Fibroblast of mammary gland (primary cell): ENCODE results near the gene EXOC3L4.

Experiments used
- DNase-seq: peaks from one replicate; pipeline ENCODE4 v3.0.0-alpha.2; 2010; ENCODE audit warnings: low read depth
- H3K4me3 ChIP-seq: 2 replicates; pipeline ENCODE4 v1.5.1; 2011; ENCODE audit warnings: low read depth, mild to moderate bottlenecking, low read length, moderate library complexity; ENCODE audit not compliant: control insufficient read depth
- CTCF ChIP-seq: conservative IDR thresholded peaks from 2 replicates; pipeline ENCODE4 v1.5.1; 2011; ENCODE audit warnings: low read depth, low read length, inconsistent platforms; ENCODE audit not compliant: control insufficient read depth, insufficient read depth

Gene EXOC3L4

GRCh38 chr14:103142026-103142425, 47.5 kb downstream of the EXOC3L4 start:
- no peak overlapping the region for H3K4me3 ChIP-seq
- DNase-seq, result no peak
- TF ChIP-seq CTCF, result no peak

GRCh38 chr14:103142721-103143302, 48.3 kb downstream of the EXOC3L4 start:
- no peak for DNase-seq
- TF ChIP-seq CTCF, result no peak

GRCh38 chr14:103143506-103143905, 49.0 kb downstream of the EXOC3L4 start:
- DNase-seq, result peak; percentile 78
- H3K4me3 ChIP-seq, result no peak overlapping the region
- TF ChIP-seq CTCF, result no peak

More at GRCh38 chr14:103142721-103143302, 48.3 kb downstream of the EXOC3L4 start:
- H3K4me3 ChIP-seq, result no peak overlapping the region

- peak; percentile 86 for DNase-seq
- H3K4me3 ChIP-seq, result no peak overlapping the region
- no peak for TF ChIP-seq CTCF
Observed at GRCh38 chr14:103144085-103144484, 49.6 kb downstream of the EXOC3L4 start.

GRCh38 chr14:103146141-103146709, 51.7 kb downstream of the EXOC3L4 start:
- no peak overlapping the region for H3K4me3 ChIP-seq
- TF ChIP-seq CTCF, result no peak
- no peak for DNase-seq

GRCh38 chr14:103149351-103150237, 55.1 kb downstream of the EXOC3L4 start:
- DNase-seq, result no peak
- no peak for TF ChIP-seq CTCF
- H3K4me3 ChIP-seq, result no peak overlapping the region
